GM23338 (cell line): ENCODE measurements around the gene WDR38. TPM values are rescaled to one million over a fixed set of nuclear protein-coding genes. Genes with fewer than 3 reads are reported as not detected.

Source experiments
- ATAC-seq: fragments of 200-7000 bp; cut with Tn5 transposase; 3 replicates; pipeline ENCODE4 v1.9.1; 2020
- DNase-seq: peaks from one replicate; pipeline ENCODE4 v3.0.0-alpha.2; 2015; ENCODE audit warnings: low spot score
- H2AFZ ChIP-seq: fragments of 200-600 bp; sonication (generic); 2 replicates; pipeline ENCODE4 v1.8.0; 2016; ENCODE audit warnings: antibody characterized with exemption, mild to moderate bottlenecking, moderate library complexity
- H3F3A ChIP-seq: fragments of 200-600 bp; sonication (generic); replicated peaks from 2 replicates; pipeline ENCODE4 v1.8.0; 2017; ENCODE audit warnings: antibody characterized with exemption, mixed run types, low read depth
- H3K27ac ChIP-seq: fragments of 200-600 bp; sonication (generic); 2 replicates; pipeline ENCODE4 v1.6.1; 2016; ENCODE audit warnings: low read depth
- H3K27me3 ChIP-seq: fragments of 200-600 bp; sonication (generic); 2 replicates; pipeline ENCODE4 v1.8.0; 2016; ENCODE audit warnings: mild to moderate bottlenecking, mixed run types, moderate library complexity; ENCODE audit not compliant: insufficient read depth
- H3K36me3 ChIP-seq: fragments of 200-600 bp; sonication (generic); 2 replicates; pipeline ENCODE4 v1.8.0; 2016; ENCODE audit warnings: mild to moderate bottlenecking; ENCODE audit not compliant: insufficient read depth
- H3K4me1 ChIP-seq: fragments of 200-600 bp; sonication (generic); 2 replicates; pipeline ENCODE4 v1.8.0; 2016; ENCODE audit warnings: mild to moderate bottlenecking, moderate library complexity; ENCODE audit not compliant: insufficient read depth
- H3K4me2 ChIP-seq: fragments of 200-600 bp; sonication (generic); 2 replicates; pipeline ENCODE4 v1.7.1; 2017; ENCODE audit warnings: mixed run types
- H3K4me3 ChIP-seq: fragments of 200-600 bp; sonication (generic); 2 replicates; pipeline ENCODE4 v1.6.1; 2016; ENCODE audit warnings: mixed run types
- H3K79me2 ChIP-seq: fragments of 200-600 bp; sonication (generic); replicated peaks from 2 replicates; pipeline ENCODE4 v1.8.0; 2017; ENCODE audit warnings: mild to moderate bottlenecking; ENCODE audit not compliant: insufficient read depth
- H3K9me2 ChIP-seq: fragments of 200-600 bp; sonication (generic); 2 replicates; pipeline ENCODE4 v1.8.0; 2017; ENCODE audit not compliant: insufficient read depth
- H4K20me1 ChIP-seq: fragments of 200-600 bp; sonication (generic); replicated peaks from 2 replicates; pipeline ENCODE4 v1.8.0; 2017; ENCODE audit warnings: mild to moderate bottlenecking; ENCODE audit not compliant: insufficient read depth
- H3K27ac Mint-ChIP-seq: 2 replicates; pipeline ENCODE4 v1.8.0; 2020; ENCODE audit warnings: inconsistent platforms, mild to moderate bottlenecking, moderate library complexity, mixed read lengths
- H3K27me3 Mint-ChIP-seq: 3 replicates; pipeline ENCODE4 v1.8.0; 2022; ENCODE audit warnings: low read depth, mild to moderate bottlenecking, moderate library complexity, mixed read lengths, inconsistent platforms; ENCODE audit not compliant: insufficient read depth, poor library complexity
- H3K36me3 Mint-ChIP-seq: 3 replicates; pipeline ENCODE4 v1.8.0; 2021; ENCODE audit warnings: low read depth, mild to moderate bottlenecking, inconsistent platforms, moderate library complexity, mixed read lengths
- H3K4me1 Mint-ChIP-seq: 3 replicates; pipeline ENCODE4 v1.8.0; 2020; ENCODE audit warnings: mild to moderate bottlenecking, inconsistent platforms, mixed read lengths
- H3K4me3 Mint-ChIP-seq: 3 replicates; pipeline ENCODE4 v1.8.0; 2021; ENCODE audit warnings: moderate library complexity, mild to moderate bottlenecking, inconsistent platforms, mixed read lengths
- H3K9me3 Mint-ChIP-seq: 3 replicates; pipeline ENCODE4 v1.8.0; 2020; ENCODE audit warnings: moderate library complexity, mild to moderate bottlenecking, inconsistent platforms, mixed read lengths
- CREB1 ChIP-seq: fragments of 250-450 bp; sonication (Bioruptor Pico); IDR thresholded peaks from 2 replicates; pipeline ENCODE4 v1.5.0; 2020; ENCODE audit warnings: low read depth, mild to moderate bottlenecking, moderate library complexity
- CTCF ChIP-seq, 2 experiments: fragments of 200-600 bp in 1 of 2; sonication (generic) in 1 of 2; conservative IDR thresholded peaks; 2 replicates each; pipeline versions ENCODE4 v1.5.1 to v1.6.1; 2016 to 2017; ENCODE audit warnings: antibody characterized with exemption in 2 of 2, low read depth in 2 of 2, mild to moderate bottlenecking in 2 of 2, moderate library complexity in 1 of 2
- ETS1 ChIP-seq: IDR thresholded peaks from 2 replicates; pipeline ENCODE4 v1.6.1; 2016; ENCODE audit warnings: antibody characterized with exemption
- EZH2 ChIP-seq: fragments of 200-600 bp; sonication (generic); IDR thresholded peaks from one replicate; pipeline ENCODE4 v1.8.0; 2017; ENCODE audit warnings: antibody characterized with exemption, mild to moderate bottlenecking, low read depth; ENCODE audit not compliant: unreplicated experiment
- EZH2phosphoT487 ChIP-seq: fragments of 200-600 bp; sonication (generic); IDR thresholded peaks from one replicate; pipeline ENCODE4 v1.8.1; 2018; ENCODE audit warnings: antibody characterized with exemption; ENCODE audit not compliant: unreplicated experiment
- JUNB ChIP-seq: IDR thresholded peaks from one replicate; pipeline ENCODE4 v1.6.1; 2016; ENCODE audit warnings: antibody characterized with exemption; ENCODE audit not compliant: unreplicated experiment
- NANOG ChIP-seq: IDR thresholded peaks from 2 replicates; pipeline ENCODE4 v1.6.1; 2016; ENCODE audit warnings: antibody characterized with exemption, borderline replicate concordance
- POLR2AphosphoS5 ChIP-seq: IDR thresholded peaks from 2 replicates; pipeline ENCODE4 v1.6.1; 2016; ENCODE audit warnings: antibody characterized with exemption, low read depth
- REST ChIP-seq: IDR thresholded peaks from one replicate; pipeline ENCODE4 v1.6.1; 2018; ENCODE audit warnings: antibody characterized with exemption; ENCODE audit not compliant: unreplicated experiment
- STAT1 ChIP-seq: IDR thresholded peaks from one replicate; pipeline ENCODE4 v1.6.1; 2016; ENCODE audit warnings: antibody characterized with exemption; ENCODE audit not compliant: unreplicated experiment
- ZNF114 ChIP-seq: fragments of 250-450 bp; sonication (Bioruptor Pico); IDR thresholded peaks from 2 replicates; pipeline ENCODE4 v1.5.0; 2020; ENCODE audit warnings: mild to moderate bottlenecking, moderate library complexity
- ZNF331 ChIP-seq: fragments of 250-450 bp; sonication (Bioruptor Pico); IDR thresholded peaks from 2 replicates; pipeline ENCODE4 v1.5.0; 2020; ENCODE audit warnings: low read depth, mild to moderate bottlenecking, moderate library complexity
- ZNF462 ChIP-seq: fragments of 250-450 bp; sonication (Bioruptor Pico); IDR thresholded peaks from 2 replicates; pipeline ENCODE4 v1.5.0; 2020; ENCODE audit warnings: mild to moderate bottlenecking, moderate library complexity
- polyA plus RNA-seq: library from polyadenylated mRNA; unstranded; fragments of >200 nt; fragmentation: Nextera tagmentation; extraction: Ambion mirVana; gene quantifications from 2 replicates; pipeline ENCODE4 v1.2.1, GENCODE V29; 2016
- total RNA-seq: library from RNA; depleted of rRNA; stranded (reverse); fragments of >200 nt; shearing (Covaris generic); gene quantifications from 2 replicates; pipeline ENCODE4 v1.2.3, GENCODE V29; 2014

The WDR38 gene
- total and polyA plus RNA-seq, 2 experiments from 2014 or later = not detected

GRCh38 chr9:124814164-124814535 is 39.1 kb upstream of the WDR38 start:
- Mint-ChIP-seq H3K36me3 (no peaks in the 10 kb centered on the region), H3K4me1 (peaks cover 30% of the 10 kb centered on the region), H3K9me3 (no peaks in the 10 kb centered on the region), H3K27ac (peak overlapping the region; percentile 68; the same call in 1 of the 2 replicates), H3K27me3 (peaks cover 12% of the 10 kb centered on the region), H3K4me3 (no peak overlapping the region)
- no peak for TF ChIP-seq ZNF462 (CRISPR knock-in tag)
- no peak for TF ChIP-seq POLR2AphosphoS5
- no peak for TF ChIP-seq ZNF114 (CRISPR knock-in tag)
- no peak for TF ChIP-seq CTCF (conservative IDR thresholded peaks at IDR 0.05; ENCODE audit: low read depth in 2 of 2)
- no peak for TF ChIP-seq EZH2
- no peak for TF ChIP-seq REST
- TF ChIP-seq ZNF331 = no peak
- TF ChIP-seq NANOG = no peak
- TF ChIP-seq JUNB = no peak
- TF ChIP-seq EZH2phosphoT487 = no peak
- no peak for TF ChIP-seq STAT1
- no peak for TF ChIP-seq ETS1
- TF ChIP-seq CREB1 = no peak
- no peak for DNase-seq
- Histone ChIP-seq H2AFZ (no peak overlapping the region), H3K27ac (0 out of 2 replicates have a peak overlapping the region, but pooled peaks have one; percentile 45), H3K4me1 (peaks cover 14% of the 10 kb centered on the region), H3F3A (0 out of 2 replicates have a peak, but pooled peaks cover 4% of the 10 kb centered on the region), H3K27me3 (no peaks in the 10 kb centered on the region), H3K79me2 (no peaks in the 10 kb centered on the region), H3K4me3 (no peak overlapping the region), H3K4me2 (no peak overlapping the region), H3K36me3 (no peaks in the 10 kb centered on the region), H4K20me1 (no peaks in the 10 kb centered on the region), H3K9me2 (no peaks in the 10 kb centered on the region)
- no peak for ATAC-seq
